Stomach (tissue), 9 donors: ENCODE measurements around the gene CDRT4. TPM values are rescaled to one million over a fixed set of nuclear protein-coding genes. Genes with fewer than 3 reads are reported as not detected.

Experiments used
- DNase-seq, 2 donors: peaks; one replicate each; pipeline versions ENCODE4 v3.0.0 to v3.0.0-alpha.2; 2013 to 2019
- H3K27ac ChIP-seq, 5 donors: fragments of 200-600 bp in 4 of 5; sonication (generic) in 4 of 5; one replicate each; pipeline ENCODE4 v1.5.1; 2013 to 2019; ENCODE audit warnings: mild to moderate bottlenecking in 1 of 5, moderate library complexity in 1 of 5
- H3K27me3 ChIP-seq, 3 donors: fragments of 200-600 bp; sonication (generic); one replicate each; pipeline ENCODE4 v1.5.1; 2017 to 2019; ENCODE audit warnings: mixed run types in 1 of 3
- H3K36me3 ChIP-seq, 4 donors: fragments of 200-600 bp; sonication (generic); 1 replicate in 3 of 4; 2 replicates in 1 of 4; pipeline ENCODE4 v1.5.1; 2016 to 2019
- H3K4me1 ChIP-seq, 4 donors: fragments of 200-600 bp; sonication (generic); one replicate each; pipeline ENCODE4 v1.5.1; 2016 to 2019
- H3K4me3 ChIP-seq, 4 donors: fragments of 200-600 bp; sonication (generic) in 3 of 4; one replicate each; pipeline ENCODE4 v1.5.1; 2016 to 2019; ENCODE audit warnings: mild to moderate bottlenecking in 1 of 4
- H3K9me3 ChIP-seq, 4 donors: fragments of 200-600 bp; sonication (generic); one replicate each; pipeline ENCODE4 v1.5.1; 2016 to 2019
- CTCF ChIP-seq, 7 experiments: fragments of 450-650 bp in 4 of 7; fragments of 200-600 bp in 3 of 7; sonication (generic) in 3 of 7; IDR thresholded peaks; one replicate each; pipeline ENCODE4 v1.5.1; 2016 to 2019; ENCODE audit warnings: antibody characterized with exemption in 7 of 7, control low read depth in 2 of 7, mild to moderate bottlenecking in 1 of 7
- EP300 ChIP-seq: sonication (generic); formaldehyde crosslinking; IDR thresholded peaks from one replicate; pipeline ENCODE4 v1.6.1; 2017; ENCODE audit warnings: antibody characterized with exemption
- POLR2A ChIP-seq, 4 donors: fragments of 450-650 bp; IDR thresholded peaks; one replicate each; pipeline ENCODE4 v1.6.1; 2016; ENCODE audit warnings: antibody characterized with exemption in 4 of 4, control low read depth in 2 of 4, mild to moderate bottlenecking in 1 of 4, moderate library complexity in 1 of 4
- POLR2AphosphoS5 ChIP-seq, 3 donors: sonication (generic); formaldehyde crosslinking; IDR thresholded peaks; one replicate each; pipeline ENCODE4 v1.6.1; 2016; ENCODE audit warnings: antibody characterized with exemption in 3 of 3
- WGBS, 5 donors: extraction: QIAGEN DNeasy Blood & Tissue Kit in 3 of 5; methylation state at CpG; one replicate each; pipeline versions ENCODE4 v1.1.5 to v1.1.7; 2013 to 2018; 5-methylcytosine and 5-hydroxymethylcytosine counted together
- intact Hi-C: fragments of 100-400 bp; cut with DNase I; formaldehyde crosslinking; loops from one replicate; pipeline ENCODE4 v1.15.1; 2023; ENCODE audit warnings: low total_unique reads
- polyA plus RNA-seq, 3 donors: library from polyadenylated mRNA; stranded (reverse); fragments of 200-250 nt; gene quantifications; one replicate each; pipeline ENCODE4 v1.2.3, GENCODE V29; 2013
- total RNA-seq, 5 donors: library from RNA; depleted of rRNA; stranded (reverse); fragments of >200 nt; gene quantifications; one replicate each; pipeline versions ENCODE4 v1.1.0 to v1.2.3, GENCODE V29; 2014 to 2016
- donor health status: healthy with polysubstance abuse.
- donor health status: Bipolar disorder and iron deficiency.
- donor health status: healthy.

Gene CDRT4
- total and polyA plus RNA-seq, 8 donors, result 1.5 to 12.8 (median 4.7) TPM; not detected in 2

DNA sequence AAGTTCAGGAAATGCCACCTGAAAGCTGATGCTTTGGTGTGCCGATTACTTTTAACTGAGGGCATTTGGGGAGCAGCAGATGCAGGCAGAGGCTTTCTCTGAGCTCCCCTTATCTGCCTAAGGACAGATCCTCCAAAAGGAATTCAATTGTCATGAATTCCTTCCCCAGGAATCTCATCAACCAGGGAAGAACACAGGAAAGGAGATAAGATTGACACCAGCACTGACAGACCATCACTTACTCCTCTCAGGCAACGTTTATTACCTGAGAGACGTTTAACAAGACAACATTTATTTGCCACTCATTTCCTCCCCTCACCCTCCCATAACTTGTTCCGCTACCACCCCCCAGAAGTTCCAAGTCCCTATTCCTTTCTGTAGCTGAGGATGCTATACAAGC, 17.6 kb upstream of the CDRT4 start:
- TF ChIP-seq POLR2AphosphoS5 (IDR thresholded peaks at IDR 0.05) (no peak), CTCF (IDR thresholded peaks at IDR 0.05) (no peak), EP300 (no peak), POLR2A (IDR thresholded peaks at IDR 0.05) (no peak)
- no peaks in the 10 kb centered on the region for H3K4me1 ChIP-seq
- no peaks in the 10 kb centered on the region for H3K27me3 ChIP-seq
- no peaks in the 10 kb centered on the region for H3K9me3 ChIP-seq
- intact Hi-C loops, result no loop called here
- peaks cover 0 to 10% (median 5%) of the 10 kb centered on the region in 4 donors for H3K36me3 ChIP-seq
- 66 to 71% (median 67%) methylated on average over 4 of the region's 4 CpGs for WGBS, 5 donors
- no peak overlapping the region for H3K4me3 ChIP-seq
- H3K27ac ChIP-seq, result no peak overlapping the region
- DNase-seq, result no peak

GRCh38 chr17:15483431-15483830, 16.0 kb upstream of the CDRT4 start:
- no peak for DNase-seq
- no peaks in the 10 kb centered on the region for H3K27me3 ChIP-seq
- H3K36me3 ChIP-seq, result peaks cover 0 to 10% (median 5%) of the 10 kb centered on the region in 4 donors
- H3K4me3 ChIP-seq, result no peak overlapping the region
- TF ChIP-seq POLR2A (IDR thresholded peaks at IDR 0.05) (no peak), CTCF (IDR thresholded peaks at IDR 0.05) (no peak)
- intact Hi-C loops, result no loop called here
- H3K9me3 ChIP-seq, result no peaks in the 10 kb centered on the region
- WGBS, 5 donors, result 46 to 77% (median 72%) methylated on average over 4 of the region's 4 CpGs
- H3K4me1 ChIP-seq, result no peaks in the 10 kb centered on the region
- no peak overlapping the region for H3K27ac ChIP-seq

DNA sequence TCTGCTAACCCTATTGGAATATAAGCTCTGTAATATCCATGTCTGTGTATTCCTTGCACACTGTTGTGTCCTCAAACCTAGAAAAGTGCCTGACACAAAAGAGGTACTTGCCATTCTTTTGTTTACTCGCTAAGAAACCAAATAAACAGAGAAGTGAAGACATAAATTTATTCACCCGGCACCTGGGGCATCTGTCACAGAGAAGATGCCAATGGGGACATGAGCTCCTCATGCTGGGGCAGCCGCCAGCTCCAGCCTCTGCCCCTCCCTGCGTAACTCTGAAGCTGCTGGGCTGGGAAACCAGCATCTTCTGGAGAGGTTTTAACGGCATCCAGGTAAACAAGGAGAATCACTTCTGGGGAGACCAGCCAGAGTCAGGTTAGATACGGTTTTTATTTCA, 15.1 kb upstream of the CDRT4 start:
- Histone ChIP-seq H3K9me3 (no peaks in the 10 kb centered on the region), H3K4me1 (no peaks in the 10 kb centered on the region), H3K4me3 (no peak overlapping the region), H3K27ac (no peak overlapping the region), H3K27me3 (no peaks in the 10 kb centered on the region), H3K36me3 (peaks cover 0 to 10% (median 5%) of the 10 kb centered on the region in 4 donors)
- TF ChIP-seq EP300, result no peak
- DNase-seq, result no peak
- WGBS, 5 donors, result 77 to 85% (median 84%) methylated on average over 6 of the region's 6 CpGs
- intact Hi-C loops, result no loop called here

DNA sequence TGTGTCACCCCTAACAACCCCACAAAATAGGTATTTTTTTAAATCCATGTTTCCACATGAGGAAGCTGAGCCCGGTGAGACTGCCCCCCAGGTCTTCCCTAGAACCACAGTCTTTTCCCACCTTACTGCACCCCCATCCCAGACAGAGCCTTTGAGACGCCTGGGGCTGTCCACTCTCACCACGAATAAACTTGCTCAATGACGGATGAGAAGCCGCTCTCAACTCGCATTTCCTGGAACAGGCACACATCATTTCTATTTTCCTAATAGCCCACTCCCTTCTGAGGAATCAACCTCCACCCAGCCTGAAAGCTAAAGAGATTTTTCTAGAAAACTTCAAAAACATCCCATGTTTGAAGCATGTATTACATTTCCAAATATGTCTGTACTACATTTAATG, 14.1 kb upstream of the CDRT4 start:
- Histone ChIP-seq H3K27me3 (no peaks in the 10 kb centered on the region), H3K4me3 (no peak overlapping the region), H3K36me3 (peaks cover 0 to 10% (median 5%) of the 10 kb centered on the region in 4 donors), H3K9me3 (no peaks in the 10 kb centered on the region), H3K4me1 (no peaks in the 10 kb centered on the region), H3K27ac (no peak overlapping the region)
- intact Hi-C loops, result no loop called here
- DNase-seq, result no peak
- WGBS, 5 donors, result 80 to 92% (median 84%) methylated on average over 6 of the region's 6 CpGs
- TF ChIP-seq CTCF (IDR thresholded peaks at IDR 0.05), result no peak
- TF ChIP-seq EP300, result no peak
- no peak for TF ChIP-seq POLR2A (IDR thresholded peaks at IDR 0.05)

- no peak for TF ChIP-seq POLR2AphosphoS5 (IDR thresholded peaks at IDR 0.05)
- no peak for TF ChIP-seq CTCF (IDR thresholded peaks at IDR 0.05)
- no peak for TF ChIP-seq POLR2A (IDR thresholded peaks at IDR 0.05)
- TF ChIP-seq EP300, result no peak
- DNase-seq, result peak in 1 of 2 donors; percentile 44
- peaks cover 0 to 5% (median 0%) of the 10 kb centered on the region in 4 donors for H3K4me1 ChIP-seq
- H3K4me3 ChIP-seq, result no peak overlapping the region
- H3K27me3 ChIP-seq, result no peaks in the 10 kb centered on the region
- H3K27ac ChIP-seq, result no peak overlapping the region
- 82 to 90% (median 85%) methylated on average over 6 of the region's 6 CpGs for WGBS, 5 donors
- intact Hi-C loops, result no loop called here
- H3K36me3 ChIP-seq, result peaks cover 0 to 10% (median 5%) of the 10 kb centered on the region in 4 donors
- no peaks in the 10 kb centered on the region for H3K9me3 ChIP-seq
Measured at GRCh38 chr17:15480204-15480603, 12.8 kb upstream of the CDRT4 start.
